ENCODE data around the gene SEC14L1.
A peak's percentile ranks its signal among the peaks of the same experiment; 100 is the strongest.

The SEC14L1 gene

GRCh38 chr17:77235370-77235941, 94.7 kb downstream of the SEC14L1 start:
- Histone ChIP-seq H3K23ac (ENCODE audit: low read length) (no peak overlapping the region), H2BK5ac (ENCODE audit: low read depth, low read length, poor library complexity) (no peak overlapping the region), H3K4me1 (ENCODE audit: control insufficient read depth in 1 of 2, insufficient read depth in 2 of 2, low read length in 2 of 2) (no peaks in the 10 kb centered on the region), H3K36me3 (ENCODE audit: control insufficient read depth in 1 of 2, insufficient read depth in 2 of 2, low read length in 2 of 2) (no peaks in the 10 kb centered on the region), H2AFZ (ENCODE audit: insufficient read depth, low read length, poor library complexity) (no peak overlapping the region), H3K4me2 (ENCODE audit: low read length) (no peak overlapping the region), H3K4me3 (ENCODE audit: low read depth, low read length) (no peak overlapping the region), H3K27me3 (ENCODE audit: insufficient read depth, low read length) (peaks cover 2% of the 10 kb centered on the region), H3K9me3 (ENCODE audit: insufficient read depth, low read depth, low read length) (no peaks in the 10 kb centered on the region), H3K14ac (ENCODE audit: low read length) (no peak overlapping the region), H4K12ac (ENCODE audit: low read depth, low read length) (no peak overlapping the region), H2AK5ac (ENCODE audit: low read length) (no peak overlapping the region), H2BK120ac (ENCODE audit: insufficient read depth, low read length, poor library complexity) (no peak overlapping the region), H4K8ac (ENCODE audit: low read depth, low read length) (no peak overlapping the region), H3K27ac (ENCODE audit: low read depth, low read length) (no peak overlapping the region), H3K79me2 (ENCODE audit: control insufficient read depth, insufficient read depth, low read length, poor library complexity) (no peaks in the 10 kb centered on the region), H3K18ac (ENCODE audit: low read length) (no peak overlapping the region), H3K4ac (ENCODE audit: low read depth, low read length) (no peak overlapping the region), H3K79me1 (ENCODE audit: low read length) (no peaks in the 10 kb centered on the region), H4K91ac (ENCODE audit: low read depth, low read length) (no peak overlapping the region), H2BK12ac (ENCODE audit: low read length) (no peak overlapping the region), H3K9ac (ENCODE audit: low read length) (no peak overlapping the region)
- DNase-seq: no peak
- no CpG with 5 or more reads among the region's 15 CpGs for WGBS (ENCODE audit: extremely low coverage, insufficient coverage, insufficient read length)

- H2AFZ ChIP-seq (ENCODE audit: insufficient read depth, low read length, poor library complexity): no peak overlapping the region
- peaks cover 2% of the 10 kb centered on the region for H3K27me3 ChIP-seq (ENCODE audit: insufficient read depth, low read length)
- H3K27ac ChIP-seq (ENCODE audit: low read depth, low read length): no peak overlapping the region
- no peak overlapping the region for H3K4me3 ChIP-seq (ENCODE audit: low read depth, low read length)
- H3K14ac ChIP-seq (ENCODE audit: low read length): no peak overlapping the region
- H4K8ac ChIP-seq (ENCODE audit: low read depth, low read length): no peak overlapping the region
- no peak overlapping the region for H4K12ac ChIP-seq (ENCODE audit: low read depth, low read length)
- H3K4ac ChIP-seq (ENCODE audit: low read depth, low read length): no peak overlapping the region
- no peak overlapping the region for H2AK5ac ChIP-seq (ENCODE audit: low read length)
- DNase-seq: no peak
- H2BK5ac ChIP-seq (ENCODE audit: low read depth, low read length, poor library complexity): no peak overlapping the region
- no peak overlapping the region for H4K91ac ChIP-seq (ENCODE audit: low read depth, low read length)
- H3K36me3 ChIP-seq (ENCODE audit: control insufficient read depth in 1 of 2, insufficient read depth in 2 of 2, low read length in 2 of 2): no peaks in the 10 kb centered on the region
- no CpG with 5 or more reads among the region's 13 CpGs for WGBS (ENCODE audit: extremely low coverage, insufficient coverage, insufficient read length)
- no peaks in the 10 kb centered on the region for H3K79me2 ChIP-seq (ENCODE audit: control insufficient read depth, insufficient read depth, low read length, poor library complexity)
- H3K18ac ChIP-seq (ENCODE audit: low read length): no peak overlapping the region
- H2BK12ac ChIP-seq (ENCODE audit: low read length): no peak overlapping the region
- H3K4me1 ChIP-seq (ENCODE audit: control insufficient read depth in 1 of 2, insufficient read depth in 2 of 2, low read length in 2 of 2): no peaks in the 10 kb centered on the region
- H3K9me3 ChIP-seq (ENCODE audit: insufficient read depth, low read depth, low read length): no peaks in the 10 kb centered on the region
- H3K23ac ChIP-seq (ENCODE audit: low read length): no peak overlapping the region
- H2BK120ac ChIP-seq (ENCODE audit: insufficient read depth, low read length, poor library complexity): no peak overlapping the region
- H3K4me2 ChIP-seq (ENCODE audit: low read length): no peak overlapping the region
- H3K9ac ChIP-seq (ENCODE audit: low read length): no peak overlapping the region
- H3K79me1 ChIP-seq (ENCODE audit: low read length): no peaks in the 10 kb centered on the region
Observed at GRCh38 chr17:77237232-77238008, 96.7 kb downstream of the SEC14L1 start.

GRCh38 chr17:77240976-77241375, 100.2 kb downstream of the SEC14L1 start:
- Histone ChIP-seq H2BK12ac (ENCODE audit: low read length) (no peak overlapping the region), H2BK120ac (ENCODE audit: insufficient read depth, low read length, poor library complexity) (no peak overlapping the region), H2BK5ac (ENCODE audit: low read depth, low read length, poor library complexity) (no peak overlapping the region), H3K18ac (ENCODE audit: low read length) (no peak overlapping the region), H3K9ac (ENCODE audit: low read length) (no peak overlapping the region), H4K8ac (ENCODE audit: low read depth, low read length) (no peak overlapping the region), H3K4ac (ENCODE audit: low read depth, low read length) (no peak overlapping the region), H3K23ac (ENCODE audit: low read length) (no peak overlapping the region), H3K79me1 (ENCODE audit: low read length) (no peaks in the 10 kb centered on the region), H4K91ac (ENCODE audit: low read depth, low read length) (no peak overlapping the region), H4K12ac (ENCODE audit: low read depth, low read length) (no peak overlapping the region), H3K27ac (ENCODE audit: low read depth, low read length) (no peak overlapping the region), H3K9me3 (ENCODE audit: insufficient read depth, low read depth, low read length) (no peaks in the 10 kb centered on the region), H3K36me3 (ENCODE audit: control insufficient read depth in 1 of 2, insufficient read depth in 2 of 2, low read length in 2 of 2) (no peaks in the 10 kb centered on the region), H2AK5ac (ENCODE audit: low read length) (no peak overlapping the region), H3K4me1 (ENCODE audit: control insufficient read depth in 1 of 2, insufficient read depth in 2 of 2, low read length in 2 of 2) (no peaks in the 10 kb centered on the region), H3K79me2 (ENCODE audit: control insufficient read depth, insufficient read depth, low read length, poor library complexity) (no peaks in the 10 kb centered on the region), H2AFZ (ENCODE audit: insufficient read depth, low read length, poor library complexity) (no peak overlapping the region), H3K4me2 (ENCODE audit: low read length) (no peak overlapping the region), H3K14ac (ENCODE audit: low read length) (no peak overlapping the region), H3K4me3 (ENCODE audit: low read depth, low read length) (no peak overlapping the region), H3K27me3 (ENCODE audit: insufficient read depth, low read length) (no peaks in the 10 kb centered on the region)
- no peak for DNase-seq
- WGBS (ENCODE audit: extremely low coverage, insufficient coverage, insufficient read length): no CpG with 5 or more reads among the region's 15 CpGs

GRCh38 chr17:77242118-77242851, 101.5 kb downstream of the SEC14L1 start:
- Histone ChIP-seq H3K9ac (ENCODE audit: low read length) (no peak overlapping the region), H3K79me2 (ENCODE audit: control insufficient read depth, insufficient read depth, low read length, poor library complexity) (no peaks in the 10 kb centered on the region), H3K79me1 (ENCODE audit: low read length) (no peaks in the 10 kb centered on the region), H3K4me1 (ENCODE audit: control insufficient read depth in 1 of 2, insufficient read depth in 2 of 2, low read length in 2 of 2) (peaks cover 0 to 5% of the 10 kb centered on the region in 2 experiments), H2BK5ac (ENCODE audit: low read depth, low read length, poor library complexity) (no peak overlapping the region), H3K23ac (ENCODE audit: low read length) (no peak overlapping the region), H2BK120ac (ENCODE audit: insufficient read depth, low read length, poor library complexity) (no peak overlapping the region), H2AFZ (ENCODE audit: insufficient read depth, low read length, poor library complexity) (no peak overlapping the region), H3K4ac (ENCODE audit: low read depth, low read length) (no peak overlapping the region), H4K12ac (ENCODE audit: low read depth, low read length) (no peak overlapping the region), H3K9me3 (ENCODE audit: insufficient read depth, low read depth, low read length) (no peaks in the 10 kb centered on the region), H4K91ac (ENCODE audit: low read depth, low read length) (no peak overlapping the region), H3K4me2 (ENCODE audit: low read length) (no peak overlapping the region), H4K8ac (ENCODE audit: low read depth, low read length) (no peak overlapping the region), H3K14ac (ENCODE audit: low read length) (no peak overlapping the region), H3K27ac (ENCODE audit: low read depth, low read length) (no peak overlapping the region), H3K27me3 (ENCODE audit: insufficient read depth, low read length) (no peaks in the 10 kb centered on the region), H3K36me3 (ENCODE audit: control insufficient read depth in 1 of 2, insufficient read depth in 2 of 2, low read length in 2 of 2) (no peaks in the 10 kb centered on the region), H2AK5ac (ENCODE audit: low read length) (no peak overlapping the region), H3K18ac (ENCODE audit: low read length) (no peak overlapping the region), H2BK12ac (ENCODE audit: low read length) (no peak overlapping the region), H3K4me3 (ENCODE audit: low read depth, low read length) (peak overlapping the region; percentile 30)
- WGBS (ENCODE audit: extremely low coverage, insufficient coverage, insufficient read length): no CpG with 5 or more reads among the region's 23 CpGs
- no peak for DNase-seq

Measured in trophoblast cell (in vitro differentiated cells and primary cell).